GM21825 (cell line): ENCODE results near the gene GKN2.
"Not testable (repeated sequence)": the region's sequence is repeated elsewhere in the genome, so short reads cannot be mapped to it uniquely, and the experiment has no call there.

Experiments used
- ATAC-seq: cut with Tn5 transposase; IDR thresholded peaks from one replicate; pipeline ENCODE4 v1.9.1; 2021; ENCODE audit warnings: mild to moderate bottlenecking, moderate library complexity; ENCODE audit not compliant: unreplicated experiment

GKN2 gene

GRCh38 chr2:68964282-68964681 lies 11.6 kb upstream of the GKN2 start:
- no peak for ATAC-seq

GRCh38 chr2:68961380-68961779 lies 8.7 kb upstream of the GKN2 start:
- no peak for ATAC-seq

- ATAC-seq = no peak
Measured at GRCh38 chr2:68959001-68959400, 6.3 kb upstream of the GKN2 start.

GRCh38 chr2:68955432-68955831 lies 2.7 kb upstream of the GKN2 start:
- not testable (repeated sequence) for ATAC-seq

- no peak for ATAC-seq
Measured at GRCh38 chr2:68951899-68952298, 794 bp downstream of the GKN2 start.

GRCh38 chr2:68948710-68949109 lies 4.0 kb downstream of the GKN2 start:
- ATAC-seq = no peak

- ATAC-seq = no peak
Measured at GRCh38 chr2:68946117-68946516, 6.6 kb downstream of the GKN2 start.

GRCh38 chr2:68943581-68944568 lies 8.8 kb downstream of the GKN2 start:
- no peak for ATAC-seq

- no peak for ATAC-seq
Measured at GRCh38 chr2:68942827-68943226, 9.9 kb downstream of the GKN2 start.

GRCh38 chr2:68940369-68940768 lies 12.3 kb downstream of the GKN2 start:
- ATAC-seq = no peak

GRCh38 chr2:68939962-68940361 lies 12.7 kb downstream of the GKN2 start:
- no peak for ATAC-seq

- no peak for ATAC-seq
Measured at GRCh38 chr2:68938938-68939337, 13.8 kb downstream of the GKN2 start.

GRCh38 chr2:68937346-68938055 lies 15.2 kb downstream of the GKN2 start:
- ATAC-seq = no peak

- ATAC-seq = no peak
Measured at GRCh38 chr2:68936889-68937288, 15.8 kb downstream of the GKN2 start.

- ATAC-seq = no peak
Measured at GRCh38 chr2:68936427-68936826, 16.3 kb downstream of the GKN2 start.

- no peak for ATAC-seq
Measured at GRCh38 chr2:68935471-68935870, 17.2 kb downstream of the GKN2 start.

- ATAC-seq = no peak
Measured at GRCh38 chr2:68934021-68934420, 18.7 kb downstream of the GKN2 start.

GRCh38 chr2:68932402-68932801 lies 20.3 kb downstream of the GKN2 start:
- no peak for ATAC-seq

- ATAC-seq = no peak
Measured at GRCh38 chr2:68931799-68932198, 20.9 kb downstream of the GKN2 start.

- ATAC-seq = no peak
Measured at GRCh38 chr2:68931149-68931711, 21.5 kb downstream of the GKN2 start.

- ATAC-seq = no peak
Measured at GRCh38 chr2:68926796-68927195, 25.9 kb downstream of the GKN2 start.
